H1 (cell line): ENCODE results near the gene IGFL2. TPM values are rescaled to one million over a fixed set of nuclear protein-coding genes. Genes with fewer than 3 reads are reported as not detected.

Source experiments
- CTCF ChIA-PET: fragments of 300-600 bp; sonication (Branson Sonifier 250); formaldehyde crosslinking; loops from one replicate; lab custom pipeline; 2021; ENCODE audit not compliant: partially characterized antibody; lab: Charles Lee
- POLR2A ChIA-PET: fragments of 300-600 bp; sonication (Branson Sonifier 250); formaldehyde crosslinking; loops from one replicate; lab custom pipeline; 2021; ENCODE audit warnings: inconsistent platforms; ENCODE audit not compliant: partially characterized antibody; lab: Charles Lee
- DNase-seq, 2 experiments: peaks; one replicate each; pipeline versions ENCODE4 v3.0.0 to v3.0.0-alpha.2; 2010 to 2022; ENCODE audit warnings: low spot score in 2 of 2, low read depth in 1 of 2, mixed read lengths in 1 of 2
- FAIRE-seq: peaks from 2 replicates; lab custom pipeline; 2011; peaks lifted over from hg19 to GRCh38; lab: Jason Lieb, UNC
- H2AFZ ChIP-seq: 2 replicates; pipeline ENCODE4 v1.8.1; 2012; ENCODE audit warnings: low read length, inconsistent platforms
- H2AK5ac ChIP-seq: 2 replicates; pipeline ENCODE4 v1.6.1; 2013; ENCODE audit warnings: low read depth, low read length
- H2BK120ac ChIP-seq: replicated peaks from 2 replicates; pipeline ENCODE3; 2013; ENCODE audit warnings: low read depth, low read length, inconsistent platforms
- H2BK12ac ChIP-seq: 2 replicates; pipeline ENCODE4 v1.6.1; 2013; ENCODE audit warnings: low read depth, low read length
- H2BK15ac ChIP-seq: 2 replicates; pipeline ENCODE4 v1.6.1; 2013; ENCODE audit warnings: low read length
- H2BK20ac ChIP-seq: 2 replicates; pipeline ENCODE4 v1.6.1; 2013; ENCODE audit warnings: low read length
- H2BK5ac ChIP-seq: 2 replicates; pipeline ENCODE4 v1.6.1; 2013; ENCODE audit warnings: low read depth, low read length
- H3K14ac ChIP-seq: 2 replicates; pipeline ENCODE4 v1.6.1; 2013; ENCODE audit warnings: inconsistent platforms; ENCODE audit not compliant: insufficient read length
- H3K18ac ChIP-seq: 2 replicates; pipeline ENCODE4 v1.6.1; 2013; ENCODE audit warnings: low read length; ENCODE audit errors: extremely low read depth
- H3K23ac ChIP-seq: 2 replicates; pipeline ENCODE4 v1.6.1; 2013; ENCODE audit warnings: inconsistent platforms; ENCODE audit not compliant: insufficient read length
- H3K23me2 ChIP-seq: 2 replicates; pipeline ENCODE4 v1.6.1; 2013; ENCODE audit warnings: low read depth, low read length
- H3K27ac ChIP-seq: 2 replicates; pipeline ENCODE4 v1.6.1; 2011; ENCODE audit warnings: low read depth, low read length, inconsistent platforms
- H3K27me3 ChIP-seq, 4 experiments: replicated peaks in 1 of 4; 1 replicate in 1 of 4; 2 replicates in 3 of 4; pipeline versions ENCODE4 v1.6.1 to v1.8.1; 2011 to 2013; ENCODE audit warnings: low read length in 3 of 4, mild to moderate bottlenecking in 3 of 4, inconsistent platforms in 2 of 4, mixed read lengths in 2 of 4, moderate library complexity in 1 of 4; ENCODE audit not compliant: control insufficient read depth in 3 of 4, insufficient read depth in 3 of 4; ENCODE audit errors: extremely low read depth in 1 of 4
- H3K36me3 ChIP-seq, 4 experiments: 2 replicates each; pipeline versions ENCODE4 v1.6.1 to v1.8.1; 2011 to 2013; ENCODE audit warnings: mild to moderate bottlenecking in 4 of 4, low read length in 3 of 4, moderate library complexity in 2 of 4, control low read depth in 1 of 4, inconsistent platforms in 1 of 4; ENCODE audit not compliant: insufficient read depth in 4 of 4, control insufficient read depth in 2 of 4
- H3K4ac ChIP-seq: replicated peaks from 2 replicates; pipeline ENCODE3; 2013; ENCODE audit warnings: low read length, low read depth, mixed read lengths, inconsistent platforms; ENCODE audit not compliant: insufficient read length
- H3K4me1 ChIP-seq, 4 experiments: replicated peaks in 1 of 4; 1 replicate in 1 of 4; 2 replicates in 3 of 4; pipeline versions ENCODE4 v1.6.1 to v1.8.1; 2011 to 2013; ENCODE audit warnings: low read length in 3 of 4, inconsistent platforms in 2 of 4, mixed read lengths in 1 of 4; ENCODE audit not compliant: insufficient read depth in 4 of 4, control insufficient read depth in 3 of 4
- H3K4me2 ChIP-seq, 2 experiments: 2 replicates each; pipeline versions ENCODE4 v1.6.1 to v1.8.1; 2011 to 2013; ENCODE audit warnings: low read depth in 2 of 2, low read length in 2 of 2, control low read depth in 1 of 2, inconsistent platforms in 1 of 2, mild to moderate bottlenecking in 1 of 2; ENCODE audit not compliant: insufficient read depth in 1 of 2
- H3K4me3 ChIP-seq, 4 experiments: fragments of 200-600, 300-600 bp in 1 of 4; sonication (generic), shearing (Covaris generic), sonication (Bioruptor Twin) in 1 of 4; 2 replicates each; pipeline versions ENCODE4 v1.5.1 to v1.8.1; 2011 to 2016; ENCODE audit warnings: low read length in 4 of 4, low read depth in 3 of 4, control low read depth in 2 of 4, inconsistent platforms in 2 of 4, mild to moderate bottlenecking in 2 of 4, mixed read lengths in 1 of 4, moderate library complexity in 1 of 4; ENCODE audit not compliant: insufficient read depth in 2 of 4; ENCODE audit errors: extremely low read depth in 1 of 4
- H3K56ac ChIP-seq: replicated peaks from 2 replicates; pipeline ENCODE3; 2013; ENCODE audit warnings: low read depth, mild to moderate bottlenecking, mixed read lengths, low read length, inconsistent platforms; ENCODE audit not compliant: insufficient read length
- H3K79me1 ChIP-seq: 2 replicates; pipeline ENCODE4 v1.6.1; 2013; ENCODE audit warnings: low read depth, low read length, control low read depth
- H3K79me2 ChIP-seq, 2 experiments: 2 replicates each; pipeline versions ENCODE4 v1.6.1 to v1.8.1; 2012 to 2013; ENCODE audit warnings: low read length in 2 of 2, mild to moderate bottlenecking in 2 of 2, inconsistent platforms in 1 of 2; ENCODE audit not compliant: insufficient read depth in 2 of 2, control insufficient read depth in 1 of 2
- H3K9ac ChIP-seq, 4 experiments: replicated peaks in 1 of 4; 1 replicate in 1 of 4; 2 replicates in 3 of 4; pipeline versions ENCODE4 v1.6.1 to v1.8.1; 2011 to 2013; ENCODE audit warnings: low read depth in 3 of 4, low read length in 3 of 4, control low read depth in 2 of 4, mild to moderate bottlenecking in 2 of 4, moderate library complexity in 2 of 4, inconsistent platforms in 1 of 4; ENCODE audit errors: extremely low read depth in 1 of 4
- H3K9me3 ChIP-seq, 2 experiments: 2 replicates each; pipeline versions ENCODE4 v1.6.1 to v1.8.1; 2012 to 2013; ENCODE audit warnings: mild to moderate bottlenecking in 2 of 2, moderate library complexity in 2 of 2, control low read depth in 1 of 2, inconsistent platforms in 1 of 2, low read depth in 1 of 2, low read length in 1 of 2, mixed read lengths in 1 of 2; ENCODE audit not compliant: insufficient read depth in 2 of 2
- H4K20me1 ChIP-seq, 2 experiments: replicated peaks in 1 of 2; 2 replicates each; pipeline versions ENCODE3 to v1.8.1; 2011 to 2013; ENCODE audit warnings: inconsistent platforms in 2 of 2, low read length in 2 of 2, mild to moderate bottlenecking in 1 of 2; ENCODE audit not compliant: insufficient read depth in 2 of 2, control insufficient read depth in 1 of 2
- H4K5ac ChIP-seq: 2 replicates; pipeline ENCODE4 v1.6.1; 2013; ENCODE audit warnings: low read length, low read depth, mixed read lengths, inconsistent platforms; ENCODE audit not compliant: insufficient read length
- H4K8ac ChIP-seq: 2 replicates; pipeline ENCODE4 v1.8.0; 2013; ENCODE audit warnings: mild to moderate bottlenecking, moderate library complexity, low read length, inconsistent platforms; ENCODE audit not compliant: insufficient read depth; ENCODE audit errors: extremely low read depth
- H4K91ac ChIP-seq: replicated peaks from 2 replicates; pipeline ENCODE3; 2013; ENCODE audit warnings: low read length, mixed read lengths, inconsistent platforms; ENCODE audit not compliant: insufficient read length
- CEBPB ChIP-seq: IDR thresholded peaks from 2 replicates; pipeline ENCODE4 v1.6.1; 2012; ENCODE audit warnings: low read depth, low read length
- EGR1 ChIP-seq: IDR thresholded peaks from 2 replicates; pipeline ENCODE4 v1.6.1; 2011; ENCODE audit warnings: low read depth, low read length, borderline replicate concordance
- JUN ChIP-seq: IDR thresholded peaks from 2 replicates; pipeline ENCODE4 v1.6.1; 2011; ENCODE audit warnings: low read depth, mild to moderate bottlenecking, improper control_type of control experiment, low read length
- JUND ChIP-seq: IDR thresholded peaks from 2 replicates; pipeline ENCODE4 v1.6.1; 2011; ENCODE audit warnings: mild to moderate bottlenecking, improper control_type of control experiment, low read length
- PHF8 ChIP-seq: fragments of 200-600 bp; sonication (generic); conservative IDR thresholded peaks from 2 replicates; pipeline ENCODE4 v1.7.1; 2012; ENCODE audit warnings: low read depth, mild to moderate bottlenecking, inconsistent platforms, low read length, moderate library complexity
- SIRT6 ChIP-seq: IDR thresholded peaks from one replicate; pipeline ENCODE4 v1.7.1; 2012; ENCODE audit warnings: low read length, inconsistent platforms
- SRF ChIP-seq: IDR thresholded peaks from 2 replicates; pipeline ENCODE4 v1.6.1; 2011; ENCODE audit warnings: mild to moderate bottlenecking, low read depth, low read length, moderate library complexity
- TAF1 ChIP-seq: IDR thresholded peaks from 2 replicates; pipeline ENCODE4 v1.6.1; 2011; ENCODE audit warnings: mild to moderate bottlenecking, low read depth, low read length
- WGBS, 2 experiments: shearing (Covaris generic) in 1 of 2; methylation state at CpG; one replicate each; pipeline versions ENCODE4 v1.1.6 to v1.1.7; 2013 to 2015; ENCODE audit warnings: low lambda C conversion rate in 2 of 2, mixed read lengths in 2 of 2, inconsistent platforms in 1 of 2, low coverage in 1 of 2, missing lambda C conversion rate in 1 of 2; ENCODE audit not compliant: insufficient replicate concordance in 2 of 2, insufficient coverage in 1 of 2, insufficient read length in 1 of 2; ENCODE audit errors: extremely low coverage in 1 of 2, missing lambda C conversion rate in 1 of 2; 5-methylcytosine and 5-hydroxymethylcytosine counted together
- polyA plus RNA-seq, 7 experiments: library from polyadenylated mRNA; depleted of rRNA in 3 of 7; stranded (reverse) in 5 of 7; unstranded in 2 of 7; fragments of >200 nt in 5 of 7; fragments of 200-250 nt in 2 of 7; gene quantifications; 1 replicate in 5 of 7; 2 replicates in 1 of 7; 4 replicates in 1 of 7; pipeline versions ENCODE4 v1.2.1 to v1.2.3, GENCODE V29; 2011 to 2013; ENCODE audit warnings: missing spikeins in 2 of 7, mixed read lengths in 2 of 7
- total RNA-seq: library from RNA; stranded (reverse); fragmentation: NEBNext Ultra II Directional; extraction: Animal tissue kit (Norgen Biotek cat#: 25700); gene quantifications from 2 replicates; pipeline ENCODE4 v1.2.1, GENCODE V29; 2021

Gene IGFL2
- total and polyA plus RNA-seq, 2 of the 8 experiments (the other 6 are each of a cell fraction or from before 2014, with no cell fraction given): not detected

DNA sequence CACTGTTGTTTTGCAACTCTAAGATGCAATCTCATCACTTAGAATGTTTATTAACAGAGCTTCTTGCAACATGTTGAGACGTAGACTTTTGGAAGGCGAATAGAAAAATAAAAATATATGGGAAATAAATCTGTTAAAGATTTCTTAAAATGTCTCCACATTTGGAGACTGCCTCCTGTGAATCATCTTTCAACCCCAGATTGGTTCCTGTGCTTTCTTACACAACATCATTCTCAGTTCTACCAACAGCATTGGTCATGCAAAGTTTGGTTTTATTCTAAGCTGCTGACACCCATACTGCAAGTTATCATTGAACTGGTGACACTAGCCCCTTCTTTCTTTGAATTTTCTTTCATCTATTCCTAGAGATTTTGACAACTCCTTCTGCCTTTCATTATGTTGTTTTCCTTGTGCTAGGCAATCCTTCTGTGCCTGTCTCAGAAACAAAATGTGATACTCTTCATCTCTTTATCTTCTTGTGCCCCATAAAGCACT lies 21.9 kb upstream of the IGFL2 start:
- H3K79me2 ChIP-seq: no peaks in the 10 kb centered on the region
- H3K23ac ChIP-seq: no peak overlapping the region
- no peak overlapping the region for H2AFZ ChIP-seq
- no peak overlapping the region for H4K91ac ChIP-seq
- no peak overlapping the region for H2BK20ac ChIP-seq
- H3K79me1 ChIP-seq: no peaks in the 10 kb centered on the region
- ChIA-PET POLR2A (interaction anchor here (1.1 to 3.1 kb wide), 3 partner anchors 7 to 14 kb away, joined by 3 to 13 read pairs (median 4); no protein-coding TSS in a partner anchor), CTCF (interaction anchor here (0.8 to 1.1 kb wide), 2 partner anchors 33 to 48 kb away, joined by 3 to 4 read pairs; no protein-coding TSS in a partner anchor)
- peaks cover 0 to 5% (median 0%) of the 10 kb centered on the region in 4 experiments; a peak in 2 of 7 replicates for H3K4me1 ChIP-seq
- DNase-seq (no peak), FAIRE-seq (no peak)
- H4K5ac ChIP-seq: no peak overlapping the region
- H2BK15ac ChIP-seq: no peak overlapping the region
- no peak overlapping the region for H3K4me2 ChIP-seq
- no peak overlapping the region for H3K4ac ChIP-seq
- no peak overlapping the region for H2BK120ac ChIP-seq
- H4K8ac ChIP-seq: no peak overlapping the region
- H3K9ac ChIP-seq: no peak overlapping the region
- no peak overlapping the region for H2BK12ac ChIP-seq
- WGBS, 2 experiments: 88% methylated on average over 2 of the region's 2 CpGs; no CpG with 5 or more reads in 1 of the 2 experiments
- no peak overlapping the region for H2BK5ac ChIP-seq
- H3K9me3 ChIP-seq: no peaks in the 10 kb centered on the region
- no peak overlapping the region for H3K18ac ChIP-seq
- H3K36me3 ChIP-seq: no peaks in the 10 kb centered on the region
- H3K27ac ChIP-seq: no peak overlapping the region
- no peak overlapping the region for H3K4me3 ChIP-seq
- TF ChIP-seq TAF1 (no peak), JUN (no peak), JUND (no peak), EGR1 (no peak), PHF8 (no peak), SRF (no peak), CEBPB (no peak), SIRT6 (no peak)
- no peaks in the 10 kb centered on the region for H3K23me2 ChIP-seq
- H4K20me1 ChIP-seq: no peaks in the 10 kb centered on the region
- H3K14ac ChIP-seq: no peak overlapping the region
- H3K56ac ChIP-seq: no peak overlapping the region
- H2AK5ac ChIP-seq: no peak overlapping the region
- H3K27me3 ChIP-seq: no peaks in the 10 kb centered on the region
